GM21576 (cell line): ENCODE results near the gene PECR.
A peak's percentile ranks its signal among the peaks of the same experiment; 100 is the strongest.
"Not testable (repeated sequence)": the region's sequence is repeated elsewhere in the genome, so short reads cannot be mapped to it uniquely, and the experiment has no call there.

ENCODE experiments used
- ATAC-seq: cut with Tn5 transposase; IDR thresholded peaks from one replicate; pipeline ENCODE4 v1.9.1; 2021; ENCODE audit warnings: mild to moderate bottlenecking, moderate library complexity; ENCODE audit not compliant: unreplicated experiment

PECR gene

DNA sequence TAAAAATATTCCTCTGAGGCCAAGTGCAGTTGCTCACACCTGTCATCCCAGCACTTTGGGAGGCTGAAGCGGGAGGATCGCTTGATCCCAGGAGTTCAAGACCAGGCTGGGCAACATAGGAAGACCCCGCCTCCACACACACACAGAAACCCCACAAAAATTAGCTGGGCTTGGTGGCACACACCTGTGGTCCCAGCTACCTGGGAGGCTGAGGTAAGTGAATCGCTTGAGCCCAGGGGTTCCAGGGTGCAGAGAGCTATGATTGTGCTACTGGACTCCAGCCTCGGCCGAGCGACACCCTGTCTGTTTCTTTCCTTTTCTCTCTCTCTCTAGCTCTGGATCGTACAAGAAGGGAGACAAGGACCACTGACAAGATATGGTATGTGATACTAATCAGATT, 25.7 kb upstream of the PECR start:
- no peak for ATAC-seq

DNA sequence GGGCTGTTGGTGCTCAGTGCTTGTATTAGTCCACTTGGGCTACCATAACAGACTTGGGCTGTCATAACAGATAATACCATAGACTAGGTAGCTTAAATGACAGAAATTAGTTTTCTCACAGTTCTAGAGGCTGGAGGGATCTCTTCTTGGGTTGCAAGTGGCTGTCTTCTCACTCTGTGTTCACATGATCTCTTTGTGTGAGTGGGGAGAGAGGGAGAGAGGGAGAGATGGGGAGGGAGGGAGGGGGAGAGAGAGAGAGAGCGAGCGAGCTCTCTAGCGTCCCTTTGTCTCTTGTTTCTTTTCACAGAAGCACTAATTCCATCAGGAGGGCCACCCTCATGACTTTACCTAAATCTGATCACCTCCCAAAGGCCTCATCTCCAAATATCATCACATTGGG, 23.1 kb upstream of the PECR start:
- ATAC-seq: no peak

DNA sequence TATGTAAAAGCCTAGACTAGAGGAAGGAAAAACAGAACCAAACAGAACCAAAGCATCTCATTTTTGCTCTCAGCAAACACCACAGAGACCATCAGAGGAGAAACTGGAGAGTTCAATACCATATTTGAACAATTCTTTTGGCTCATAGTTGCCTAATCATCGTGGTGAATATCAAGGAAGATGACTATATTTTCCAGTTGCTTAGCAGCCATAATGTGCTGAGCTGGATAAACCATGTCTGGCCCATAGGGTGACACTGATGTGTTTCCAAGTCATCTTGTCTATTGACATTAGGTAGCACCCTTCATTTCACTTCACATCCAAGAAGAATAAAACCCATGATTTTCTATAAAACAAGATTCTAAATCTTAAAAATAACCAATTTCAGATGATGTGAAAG, 21.6 kb upstream of the PECR start:
- ATAC-seq: no peak

DNA sequence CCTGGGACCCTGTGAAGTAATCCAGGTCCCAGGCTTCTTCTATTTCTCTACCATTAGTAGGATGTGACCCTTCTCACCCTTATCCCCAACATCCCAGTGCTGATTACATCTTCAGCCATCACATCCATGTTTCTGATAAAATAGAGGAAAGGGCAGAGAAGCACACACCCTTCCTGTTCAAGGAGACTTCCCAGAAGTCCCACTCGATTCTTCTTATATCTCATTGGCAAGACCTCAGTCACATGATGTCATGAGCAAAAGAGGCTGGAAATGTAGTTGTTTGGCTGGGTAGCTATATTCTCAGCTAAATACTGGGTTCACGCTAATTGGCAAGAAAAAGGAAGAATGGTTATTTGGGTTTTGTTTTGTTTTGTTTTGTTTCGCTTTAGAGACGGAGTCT, 19.5 kb upstream of the PECR start:
- ATAC-seq: no peak

DNA sequence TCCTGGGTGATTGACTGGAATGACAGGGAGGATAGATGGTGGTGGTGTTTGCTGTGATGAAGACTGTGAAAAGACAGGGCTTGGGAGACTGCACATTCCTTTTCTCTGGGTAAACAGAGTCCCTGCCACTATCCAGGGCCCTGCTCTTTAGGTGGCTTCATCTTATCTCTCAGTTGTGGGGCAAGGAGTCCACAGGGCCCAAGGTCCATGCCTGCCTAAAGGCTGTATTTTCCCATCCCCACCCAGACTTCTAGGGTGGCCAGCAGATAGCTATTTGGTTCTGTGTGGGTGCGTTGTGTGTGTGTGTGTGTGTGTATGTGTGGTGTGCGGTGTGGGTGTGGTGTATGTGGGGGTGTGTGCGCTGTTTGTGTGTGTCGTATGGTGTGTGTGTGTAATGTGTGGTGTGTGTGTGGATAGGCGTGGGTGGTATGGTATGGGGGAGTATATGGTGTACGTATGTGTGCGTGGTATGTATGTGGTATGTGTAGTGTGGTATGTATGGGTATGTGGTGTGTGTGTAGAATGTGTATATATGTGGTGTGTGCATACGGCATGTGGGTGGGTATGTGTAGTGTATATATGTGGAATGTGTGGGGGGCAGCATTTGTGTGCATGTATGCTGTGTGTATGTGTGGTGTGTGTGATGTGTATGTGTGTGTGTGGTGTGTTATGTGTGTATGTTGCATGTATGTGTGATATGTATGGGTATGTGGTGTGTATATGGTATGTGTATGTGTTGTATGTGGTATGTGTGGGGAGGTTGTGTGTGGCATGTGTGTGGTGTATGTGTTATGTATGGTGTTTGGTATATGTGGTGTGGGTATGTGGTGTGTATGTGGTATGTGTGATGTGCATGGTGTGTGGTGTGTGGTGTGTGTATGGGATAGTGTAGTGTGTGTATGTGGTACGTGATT, 17.1 kb upstream of the PECR start:
- ATAC-seq: no peak

DNA sequence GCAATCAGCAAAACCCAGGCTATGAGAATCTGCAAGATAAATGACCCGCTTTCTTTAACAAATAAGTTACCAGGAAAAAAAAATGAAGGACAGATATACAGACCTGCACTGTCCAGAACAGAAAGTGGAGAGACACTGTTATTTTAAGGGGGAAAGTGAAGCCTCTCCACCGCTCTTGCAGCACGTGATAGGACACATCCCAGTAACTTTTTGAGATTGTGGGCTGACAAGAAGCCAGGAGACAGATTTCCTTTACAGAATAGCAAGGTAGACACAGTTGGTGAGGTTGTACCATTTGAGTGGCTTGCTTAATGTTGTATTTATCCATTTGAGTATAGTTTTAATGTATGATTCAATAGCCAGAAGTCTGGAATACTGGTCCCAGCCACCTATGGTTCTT, 13.1 kb upstream of the PECR start:
- no peak for ATAC-seq

DNA sequence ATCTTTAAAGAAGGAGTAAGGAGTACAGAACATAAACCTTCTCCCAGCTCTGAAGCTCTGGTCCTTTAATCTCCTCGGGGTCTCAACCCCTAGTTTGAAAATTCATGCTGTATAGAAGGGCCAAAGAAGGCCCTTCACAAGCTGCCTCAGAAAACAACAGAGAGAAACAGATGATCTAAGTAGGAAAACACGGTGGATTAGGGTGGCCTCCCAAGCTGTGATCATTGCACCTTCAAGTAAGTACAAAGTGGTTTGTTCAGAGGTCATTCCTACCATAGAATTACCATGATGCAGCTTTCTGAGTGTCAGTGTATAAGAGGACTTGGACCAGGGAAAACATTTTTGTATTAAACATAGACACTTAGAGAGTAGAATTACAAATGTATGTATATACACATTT, 11.0 kb upstream of the PECR start:
- no peak for ATAC-seq

DNA sequence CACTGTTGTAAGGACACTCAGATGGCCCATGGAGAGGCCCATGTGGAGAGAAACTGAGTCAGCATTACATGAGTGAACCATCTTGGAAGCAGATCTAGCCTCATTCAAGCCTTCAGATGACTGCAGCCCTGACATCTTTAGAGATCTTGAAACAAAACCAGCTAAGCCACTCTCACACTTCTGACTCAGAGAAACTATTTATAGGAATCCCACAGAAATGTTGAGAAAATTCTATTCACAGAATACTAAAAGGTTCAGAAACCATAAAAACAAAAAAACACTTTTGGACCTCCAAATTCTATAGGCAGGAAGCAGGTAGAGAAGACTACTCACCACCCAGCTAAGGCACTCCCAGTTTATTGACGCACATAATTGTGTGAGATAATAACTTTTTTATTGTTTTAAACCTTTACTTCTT, 8.8 kb upstream of the PECR start:
- peak; percentile 68 for ATAC-seq

DNA sequence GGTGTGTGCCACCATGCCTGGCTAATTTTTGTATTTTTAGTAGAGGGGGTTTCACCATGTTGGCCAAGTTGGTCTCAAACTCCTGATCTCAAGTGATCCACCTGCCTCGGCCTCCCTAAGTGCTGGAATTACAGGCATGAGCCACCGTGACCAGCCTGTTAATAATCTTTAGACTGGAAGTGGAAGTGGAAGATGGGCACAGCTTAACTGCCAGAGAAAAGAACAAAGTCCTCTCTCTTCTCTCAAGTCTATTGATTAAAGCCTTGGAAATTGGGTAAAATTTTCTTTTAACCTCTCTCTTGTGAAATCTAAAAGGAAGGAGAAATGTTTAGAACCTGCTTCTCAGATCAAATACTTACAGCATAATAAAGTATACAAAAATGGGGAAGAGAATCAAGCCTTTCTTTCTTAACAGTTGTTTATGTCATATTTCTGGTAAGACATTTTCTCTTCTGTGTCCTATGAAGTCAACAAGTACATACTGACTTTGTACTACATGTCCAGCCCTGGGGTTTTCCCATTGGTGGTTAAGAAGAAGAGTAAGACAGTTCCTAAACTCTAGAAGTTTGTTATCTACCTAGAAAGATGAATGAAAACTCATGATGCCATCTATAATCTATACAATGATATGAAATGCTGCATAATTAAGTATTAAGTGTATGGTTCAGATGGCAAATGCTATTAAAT, 4.7 kb upstream of the PECR start:
- no peak for ATAC-seq

DNA sequence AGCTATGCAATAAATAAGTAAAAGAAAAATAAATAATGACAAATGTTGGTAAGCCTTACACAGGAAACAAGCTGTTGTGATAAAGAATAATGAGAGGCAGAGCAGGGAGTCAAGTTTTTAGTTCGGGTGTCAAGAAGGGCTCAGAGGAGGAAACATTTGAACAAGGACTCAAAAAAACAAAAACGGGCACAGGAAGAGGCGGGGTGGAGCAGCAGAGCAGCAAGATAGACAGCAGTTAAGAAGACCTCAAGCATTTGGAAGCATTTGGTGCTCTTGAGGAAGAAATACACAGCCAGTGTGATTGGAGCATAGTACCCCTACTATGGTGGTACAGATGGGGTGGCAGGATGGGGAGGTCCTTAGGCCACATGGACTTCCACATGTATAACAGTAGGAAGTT, 2.9 kb upstream of the PECR start:
- no peak for ATAC-seq

DNA sequence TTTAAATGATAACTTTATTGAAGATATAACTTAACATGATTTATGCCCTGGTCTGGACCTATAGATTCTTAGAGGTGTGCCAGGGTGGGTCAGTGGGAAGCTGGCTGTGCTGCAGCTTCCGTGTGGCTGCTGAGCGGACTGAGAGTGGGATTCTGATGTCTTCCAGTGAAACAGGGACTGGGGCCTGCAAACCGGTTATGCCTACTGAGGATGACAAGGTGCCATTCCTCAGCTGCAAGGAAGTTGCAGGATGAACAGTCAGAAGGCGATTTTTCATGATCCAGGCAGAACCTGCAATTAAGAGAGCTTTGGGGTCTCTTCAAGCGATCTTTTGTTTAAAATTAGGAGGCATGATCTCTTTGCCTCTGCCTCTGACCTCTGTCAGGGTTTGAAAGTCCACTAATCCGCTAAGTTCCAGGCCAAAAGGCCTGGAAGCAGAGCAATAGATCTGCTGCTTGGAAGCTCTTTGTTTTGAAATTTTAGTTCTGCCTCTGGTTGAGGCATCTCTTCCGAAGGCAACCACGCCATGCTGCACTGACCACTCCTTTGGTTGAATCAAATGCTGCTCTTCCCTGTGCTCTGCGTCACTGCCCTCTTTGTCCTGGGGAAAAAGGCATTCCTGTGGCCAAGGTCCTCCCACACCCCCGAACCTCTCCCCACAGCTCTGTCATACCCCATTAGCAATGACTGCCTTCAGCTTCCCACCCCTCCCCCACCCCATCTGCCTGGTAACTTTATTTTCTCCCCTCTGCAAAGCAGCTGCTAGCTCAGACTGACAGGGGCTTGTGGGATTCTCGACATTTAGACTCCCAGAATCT, 2.1 kb upstream of the PECR start:
- no peak for ATAC-seq

DNA sequence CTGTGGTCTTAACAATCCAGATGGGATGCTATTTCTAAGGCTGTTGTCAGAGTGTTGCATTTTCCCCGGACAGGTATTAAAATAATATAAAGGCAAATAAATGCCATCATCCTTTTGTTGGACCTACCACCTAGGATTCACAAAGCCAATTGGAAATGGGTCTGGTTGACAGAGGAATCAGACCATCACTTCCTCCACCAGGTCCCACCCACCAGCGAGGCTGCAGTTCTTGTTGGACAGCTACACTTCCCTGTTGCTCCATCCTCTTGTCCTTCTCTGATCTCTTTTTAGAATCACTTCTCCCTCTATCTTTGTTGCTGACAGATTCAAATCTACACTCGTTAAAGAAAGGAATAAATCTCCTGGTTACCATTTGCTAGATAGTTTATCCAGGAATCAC, 1.2 kb upstream of the PECR start:
- ATAC-seq: no peak

DNA sequence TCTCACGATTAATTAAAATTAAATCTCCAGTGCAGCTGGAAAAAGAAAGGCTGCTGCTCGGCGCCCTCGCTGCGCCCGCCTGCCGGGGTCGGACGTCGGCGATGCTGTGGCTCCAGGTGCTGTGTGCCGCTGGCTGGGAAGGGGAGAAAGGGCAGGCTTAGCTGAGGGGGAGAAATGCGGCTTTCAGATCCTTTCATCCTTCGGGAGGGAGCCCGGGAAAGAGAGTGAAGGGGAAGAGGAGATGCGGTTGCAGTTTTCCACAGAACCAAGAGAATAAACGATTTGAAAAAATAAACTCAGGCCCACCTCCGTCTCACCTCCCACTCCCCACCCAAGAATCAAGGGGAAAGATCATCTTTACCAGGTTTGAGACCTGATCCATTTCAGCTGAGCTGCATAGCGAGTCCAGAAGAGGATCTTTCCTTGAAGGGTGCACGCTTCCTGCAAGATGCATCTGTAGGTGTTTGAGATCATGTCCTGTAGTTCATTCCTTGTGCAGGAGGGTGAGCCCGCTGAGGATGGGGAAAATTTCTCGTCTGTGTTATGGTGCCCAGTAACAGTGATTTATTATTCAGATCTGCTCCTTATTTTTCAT, 605 bp upstream of the PECR start:
- no peak for ATAC-seq

DNA sequence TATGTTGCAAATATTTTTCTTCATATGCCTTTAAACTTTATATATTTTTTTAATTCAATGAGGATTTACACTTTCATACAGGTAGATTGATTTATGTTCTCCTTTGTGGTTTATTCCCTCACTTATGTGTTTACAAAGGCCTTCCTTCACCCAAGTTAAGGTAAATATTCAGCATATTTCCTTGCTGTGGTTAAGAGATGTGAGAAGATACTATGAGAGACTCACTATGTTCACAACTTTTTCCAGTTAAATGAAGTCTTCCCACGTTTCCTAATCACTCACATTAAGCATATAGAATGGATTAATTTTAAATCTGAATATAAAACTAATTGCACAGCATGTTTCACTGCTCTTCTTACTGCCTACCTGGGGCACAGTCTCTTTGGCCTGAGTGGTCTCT, 597 bp downstream of the PECR start:
- peak; percentile 13 for ATAC-seq

DNA sequence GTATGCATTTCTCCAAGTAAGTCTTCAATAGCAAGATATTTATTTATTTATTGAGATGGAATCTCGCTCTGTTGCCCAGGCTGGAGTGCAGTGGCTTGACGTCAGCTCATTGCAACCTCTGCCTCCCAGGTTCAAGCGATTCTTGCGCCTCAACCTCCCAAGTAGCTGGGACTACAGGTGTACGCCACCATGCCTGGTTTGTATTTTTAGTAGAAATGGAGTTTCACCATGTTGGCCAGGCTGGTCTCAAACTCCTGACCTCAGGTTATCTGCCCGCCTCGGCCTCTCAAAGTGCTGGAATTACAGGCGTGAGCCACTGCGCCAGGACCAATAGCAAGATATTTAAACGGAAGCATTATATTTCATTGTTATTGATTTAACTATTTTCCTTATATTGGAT, 1.6 kb downstream of the PECR start:
- not testable (repeated sequence) for ATAC-seq

DNA sequence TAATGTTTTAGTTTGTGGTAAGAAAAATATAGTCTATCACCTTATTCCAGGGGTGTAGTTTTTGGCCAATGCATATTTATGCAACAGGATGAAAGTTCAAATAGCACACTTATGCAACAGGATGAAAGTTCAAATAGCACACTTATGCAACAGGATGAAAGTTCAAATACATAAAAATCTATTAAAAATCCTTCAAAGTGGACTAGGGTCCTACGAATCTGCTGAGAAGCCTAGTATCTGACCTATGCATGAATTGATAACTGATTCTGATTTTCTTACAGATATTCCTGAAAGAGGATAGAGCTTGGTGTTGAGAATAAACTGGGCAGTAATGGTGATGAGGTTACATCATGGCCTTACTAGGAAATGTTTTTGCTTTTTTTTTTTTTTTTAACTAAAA, 2.8 kb downstream of the PECR start:
- no peak for ATAC-seq

DNA sequence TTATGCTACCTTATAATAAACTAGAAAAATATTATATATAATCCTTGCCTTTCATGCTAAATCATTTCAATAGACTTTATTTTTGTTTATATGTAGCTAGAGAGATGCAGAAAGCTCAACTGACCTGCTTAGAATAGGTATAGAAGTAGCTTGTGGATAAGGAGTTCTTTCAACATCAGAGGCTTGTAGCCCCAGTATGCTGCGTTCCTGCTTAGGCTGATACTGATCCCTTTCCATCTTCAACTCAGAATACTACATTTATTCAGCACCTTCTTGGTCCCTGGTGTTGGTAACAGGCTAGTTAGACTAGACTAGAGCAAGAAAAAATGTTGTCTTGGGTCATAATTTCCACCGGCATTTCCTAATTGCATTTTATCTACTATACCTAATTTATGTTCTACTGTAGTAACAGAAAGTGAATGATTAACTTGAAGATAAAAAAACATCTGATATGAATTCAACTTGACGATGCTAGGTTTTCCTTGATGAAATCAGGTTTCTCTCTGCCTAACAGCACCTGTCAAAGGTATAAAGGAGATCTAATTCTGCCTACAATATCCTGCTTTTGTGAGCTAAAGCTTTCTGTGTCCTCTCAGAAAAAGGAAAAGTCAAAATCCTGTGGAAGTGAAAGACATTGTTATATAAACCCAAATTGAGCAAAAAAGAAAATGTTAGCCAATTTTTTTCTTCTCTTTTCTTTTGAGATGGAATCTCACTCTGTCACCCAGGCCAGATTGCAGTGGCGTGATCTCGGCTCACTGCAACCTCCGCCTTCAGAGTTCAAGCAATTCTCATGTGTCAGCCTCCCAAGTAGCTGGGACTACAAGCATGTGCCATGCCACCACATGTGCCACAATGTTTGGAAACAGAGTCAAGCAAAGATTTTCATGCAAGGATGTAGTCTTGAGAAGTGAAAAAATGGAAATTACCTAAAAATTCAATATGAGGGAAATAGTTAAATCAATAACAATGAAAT, 5.8 kb downstream of the PECR start:
- ATAC-seq: no peak

DNA sequence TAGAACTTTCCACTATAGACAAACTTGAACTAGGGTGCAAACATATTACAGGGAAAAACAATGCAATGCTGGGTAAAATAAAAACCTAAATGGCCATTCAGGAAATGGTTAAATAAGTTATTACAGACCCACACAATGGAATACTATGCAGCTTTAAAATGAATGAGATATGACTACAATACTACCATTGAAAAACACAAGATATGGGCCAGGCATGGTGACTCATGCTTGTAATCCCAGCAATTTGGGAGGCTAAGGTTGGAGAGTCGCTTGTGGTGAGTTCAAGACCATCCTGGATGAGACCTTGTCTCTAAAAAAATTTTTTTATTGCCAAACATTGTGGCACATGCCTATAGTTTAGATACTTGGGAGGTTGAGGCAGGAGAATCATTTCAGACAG, 6.8 kb downstream of the PECR start:
- ATAC-seq: no peak

DNA sequence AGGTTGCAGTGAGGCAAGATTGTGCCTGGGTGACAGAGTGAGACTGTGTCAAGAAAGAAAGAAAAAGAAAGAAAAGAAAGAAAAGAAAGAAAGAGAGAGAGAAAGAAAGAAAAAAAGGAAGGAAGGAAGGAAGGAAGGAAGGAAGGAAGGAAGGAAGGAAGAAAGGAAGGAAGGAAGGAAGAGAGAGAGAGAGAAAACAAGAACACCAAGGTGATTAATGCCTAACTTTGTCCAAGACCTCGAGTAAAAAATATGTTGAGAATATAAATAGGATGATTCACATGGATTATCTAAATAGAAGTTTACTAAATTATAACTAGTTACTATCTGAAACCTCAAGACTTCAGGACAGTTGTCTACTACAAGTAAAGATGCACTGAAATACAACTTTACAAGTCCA, 7.2 kb downstream of the PECR start:
- no peak for ATAC-seq

DNA sequence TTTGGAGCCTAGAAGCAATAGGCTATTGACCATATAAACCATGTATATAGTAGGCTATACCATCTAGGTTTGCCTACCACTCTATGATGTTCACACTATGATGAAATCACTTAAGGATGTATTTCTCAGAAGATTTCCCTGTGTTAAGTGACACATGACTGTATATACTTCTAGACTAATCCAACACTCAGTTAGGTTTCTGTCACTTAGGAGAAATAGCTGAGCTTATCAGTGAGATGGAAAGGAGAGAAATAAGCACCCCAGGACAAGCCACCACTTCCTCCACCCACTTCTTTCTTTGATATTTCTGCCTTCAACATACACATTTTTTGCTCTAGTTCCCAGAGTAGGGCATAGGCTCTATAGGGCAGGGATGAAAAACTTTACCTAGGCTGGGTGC, 7.8 kb downstream of the PECR start:
- no peak for ATAC-seq
